ENCODE data around the gene TAF15.

TAF15 gene

DNA sequence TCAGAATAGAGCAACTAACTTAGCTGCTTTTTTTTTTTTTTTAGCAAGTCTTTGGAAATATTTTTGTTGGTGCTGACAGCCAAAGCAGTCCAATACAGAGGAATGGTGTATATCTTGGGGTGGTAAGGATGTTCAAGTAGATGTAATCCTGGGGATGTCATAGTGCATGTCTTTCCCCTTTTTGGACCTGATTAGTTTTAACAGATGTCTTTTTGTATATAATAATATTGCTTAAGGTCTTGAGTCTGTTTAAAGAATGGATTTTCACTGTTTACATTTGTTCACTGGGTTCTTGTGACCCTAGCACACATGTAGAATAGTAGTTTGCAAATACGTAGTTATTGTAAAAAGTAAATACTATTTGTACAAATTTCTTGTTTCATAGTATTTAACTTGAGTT, 7.9 kb downstream of the TAF15 start:
- in situ Hi-C loops (cut with MboI; ENCODE audit: low sequenced_read_pairs), result no loop called here

DNA sequence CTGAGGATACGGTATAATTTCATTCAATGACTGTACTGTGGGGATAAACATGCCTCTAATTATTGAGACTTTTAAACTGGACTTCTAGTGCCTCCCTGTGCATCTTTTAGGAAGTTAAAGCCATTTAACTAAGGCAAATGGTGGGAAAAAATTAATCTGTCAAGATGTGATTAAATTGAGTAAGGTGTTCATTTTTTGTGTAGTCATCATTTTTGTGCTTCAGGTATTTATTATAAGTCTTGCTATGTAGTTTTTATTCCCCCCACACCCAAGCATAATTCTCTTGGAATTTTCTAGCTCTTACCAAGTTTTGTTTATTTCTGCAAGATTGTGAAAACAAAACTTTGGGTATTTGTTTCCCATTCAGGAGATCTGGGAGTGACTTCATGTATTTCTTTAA, 10.2 kb downstream of the TAF15 start:
- in situ Hi-C loops (cut with MboI; ENCODE audit: low sequenced_read_pairs), result no loop called here

DNA sequence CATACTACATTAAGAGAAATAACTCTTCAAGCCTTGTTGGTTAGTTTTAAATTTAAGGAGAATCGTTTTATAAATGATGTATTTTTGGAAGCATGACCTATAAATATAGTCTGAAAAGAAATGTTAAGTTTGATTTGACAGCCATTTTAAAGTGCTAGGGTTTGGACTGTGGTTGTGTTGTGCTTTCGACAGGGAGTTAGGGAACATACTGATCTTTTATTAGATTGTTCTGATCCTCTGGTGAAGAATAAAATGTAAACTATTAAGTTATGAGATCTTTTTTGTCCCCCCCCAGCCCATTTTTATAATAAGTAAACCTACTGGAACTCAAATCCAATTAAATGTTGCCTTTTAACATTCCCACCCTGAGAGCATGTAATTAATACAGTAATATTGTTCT, 12.0 kb downstream of the TAF15 start:
- in situ Hi-C loops (cut with MboI; ENCODE audit: low sequenced_read_pairs), result no loop called here

DNA sequence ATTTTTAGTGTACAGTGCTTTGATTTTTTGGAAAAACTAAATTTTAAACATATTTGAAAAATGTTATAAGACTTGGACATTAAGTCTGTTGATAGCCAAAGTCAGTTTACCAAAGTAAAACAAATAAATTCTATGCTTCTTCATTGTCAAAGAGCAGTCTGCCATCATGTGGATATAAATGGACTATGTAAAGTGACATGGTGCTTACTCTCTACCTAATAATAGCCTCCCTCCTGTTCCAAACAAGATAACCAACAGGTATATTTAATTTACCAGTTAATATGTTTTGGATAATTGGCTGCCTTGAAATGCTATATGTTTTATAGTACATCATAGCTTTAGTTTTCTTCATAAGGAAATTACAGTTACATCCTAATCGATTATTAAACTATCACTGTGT, 15.9 kb downstream of the TAF15 start:
- in situ Hi-C loops (cut with MboI; ENCODE audit: low sequenced_read_pairs), result no loop called here

DNA sequence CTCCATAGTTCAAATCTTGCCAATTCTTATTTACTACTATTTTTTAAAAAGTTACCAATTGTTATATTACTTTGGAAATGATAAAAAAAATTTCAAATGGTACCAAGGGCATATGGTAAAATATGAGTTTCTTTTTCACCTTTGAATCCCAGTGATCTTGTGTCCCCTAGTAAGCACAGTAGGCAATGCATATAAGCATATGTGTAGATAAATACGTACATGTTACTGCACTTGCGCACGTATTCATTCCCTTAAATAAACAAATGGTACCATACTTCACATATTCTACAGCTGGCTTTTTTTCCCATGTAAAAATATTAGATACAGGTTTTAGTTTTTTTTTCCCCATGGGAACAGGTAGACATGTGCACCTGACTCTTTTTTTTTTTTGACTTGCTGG, 31.8 kb downstream of the TAF15 start:
- in situ Hi-C loops (cut with MboI; ENCODE audit: low sequenced_read_pairs), result no loop called here

DNA sequence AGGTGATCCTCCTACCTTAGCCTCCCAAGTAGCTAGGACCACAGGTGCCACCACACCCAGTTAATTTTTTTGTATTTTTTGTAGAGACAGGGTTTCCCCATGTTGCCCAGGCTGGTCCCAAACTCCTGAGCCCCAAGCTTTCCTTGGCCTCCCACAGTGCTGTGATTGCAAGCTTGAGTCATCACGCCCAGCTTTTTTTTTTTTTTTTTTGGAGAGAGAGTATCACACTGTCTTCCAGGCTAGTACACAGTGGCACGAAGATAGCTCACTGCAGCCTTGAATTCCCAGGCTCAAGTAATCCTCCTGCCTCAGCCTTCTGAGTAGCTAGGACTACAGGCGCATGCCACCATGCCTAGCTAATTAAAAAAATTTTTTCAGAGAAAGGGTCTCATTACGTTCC, 32.2 kb downstream of the TAF15 start:
- in situ Hi-C loops (cut with MboI; ENCODE audit: low sequenced_read_pairs), result no loop called here

DNA sequence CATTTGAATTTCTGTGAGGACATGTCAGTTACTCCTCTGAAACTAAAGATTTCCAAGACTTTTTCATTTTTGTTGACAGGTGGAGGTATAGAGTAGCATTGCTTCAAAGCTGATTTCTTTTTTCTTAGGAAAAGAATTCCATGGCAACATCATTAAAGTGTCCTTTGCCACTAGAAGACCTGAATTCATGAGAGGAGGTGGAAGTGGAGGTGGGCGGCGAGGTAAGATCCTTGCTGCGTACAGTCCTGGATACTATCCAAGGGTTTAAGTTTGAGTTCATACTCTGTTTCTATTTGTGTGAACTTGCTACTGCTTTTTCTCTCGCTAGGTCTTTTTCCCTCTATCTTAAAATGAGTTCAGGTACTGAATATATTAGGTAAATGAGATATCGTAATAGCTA, 33.0 kb downstream of the TAF15 start:
- in situ Hi-C loops (cut with MboI; ENCODE audit: low sequenced_read_pairs), result no loop called here

DNA sequence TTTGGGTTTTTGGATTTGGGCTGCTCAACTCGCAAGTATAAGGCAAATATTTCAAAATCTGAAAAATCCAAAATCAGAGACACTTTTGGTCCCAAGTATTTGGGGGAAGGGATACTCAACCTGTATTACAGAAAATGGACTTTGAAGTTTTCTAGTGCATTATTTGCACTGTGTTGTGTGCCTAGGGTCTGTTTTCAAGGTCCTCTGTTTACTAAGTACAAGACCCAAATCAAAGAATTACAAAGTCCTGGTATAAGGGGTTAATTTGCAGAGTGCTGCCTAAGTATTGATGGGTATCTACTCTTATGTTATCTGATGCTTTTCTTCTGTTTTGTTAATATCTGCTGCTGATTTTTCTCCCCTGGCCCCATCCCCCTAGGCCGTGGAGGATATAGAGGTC, 34.4 kb downstream of the TAF15 start:
- in situ Hi-C loops (cut with MboI; ENCODE audit: low sequenced_read_pairs), result no loop called here

DNA sequence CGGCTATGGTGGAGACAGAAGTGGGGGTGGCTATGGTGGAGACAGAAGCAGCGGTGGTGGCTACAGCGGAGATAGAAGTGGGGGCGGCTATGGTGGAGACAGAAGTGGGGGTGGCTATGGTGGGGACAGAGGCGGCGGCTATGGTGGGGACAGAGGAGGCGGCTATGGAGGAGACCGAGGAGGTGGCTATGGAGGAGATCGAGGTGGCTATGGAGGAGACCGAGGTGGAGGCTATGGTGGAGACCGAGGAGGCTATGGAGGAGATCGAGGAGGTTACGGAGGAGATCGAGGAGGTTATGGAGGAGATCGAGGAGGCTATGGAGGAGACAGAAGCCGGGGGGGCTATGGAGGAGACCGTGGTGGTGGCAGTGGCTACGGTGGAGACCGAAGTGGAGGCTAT, 35.3 kb downstream of the TAF15 start:
- in situ Hi-C loops (cut with MboI; ENCODE audit: low sequenced_read_pairs), result no loop called here

DNA sequence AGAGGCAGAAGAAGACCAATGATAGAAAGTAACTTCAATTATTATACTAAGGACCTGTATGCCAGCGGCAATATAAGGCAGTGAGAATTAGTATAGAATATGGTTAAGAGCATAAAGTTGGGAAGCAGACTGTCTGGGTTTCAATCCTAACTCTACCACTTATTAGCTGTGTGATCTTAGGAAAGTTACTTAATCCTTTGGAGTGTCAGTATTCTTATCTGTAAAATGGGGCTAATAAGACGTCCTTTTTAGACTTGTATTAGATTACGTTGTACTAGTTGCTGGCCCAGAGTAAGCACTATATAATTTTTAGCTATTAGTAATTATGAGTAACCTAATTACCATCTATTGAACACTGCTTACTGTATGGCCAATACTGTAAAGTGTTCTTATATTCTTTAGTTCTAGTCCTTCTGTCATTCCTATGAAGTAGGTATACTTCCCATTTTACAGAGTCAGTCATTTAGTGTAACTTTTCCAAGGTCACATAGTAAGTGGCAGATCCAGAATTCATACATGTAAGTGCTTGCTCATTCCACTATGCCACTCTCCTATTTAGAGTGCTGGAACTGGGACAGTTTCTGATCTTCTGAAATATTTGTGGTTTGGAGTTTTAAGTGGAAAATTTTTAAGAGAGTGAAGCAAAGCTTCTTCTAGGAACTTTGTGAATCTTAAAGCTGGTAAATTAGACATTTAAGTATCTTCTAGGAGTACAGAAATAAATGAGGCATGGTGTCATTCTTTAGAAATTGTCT, 36.9 kb downstream of the TAF15 start:
- in situ Hi-C loops (cut with MboI; ENCODE audit: low sequenced_read_pairs), result no loop called here

DNA sequence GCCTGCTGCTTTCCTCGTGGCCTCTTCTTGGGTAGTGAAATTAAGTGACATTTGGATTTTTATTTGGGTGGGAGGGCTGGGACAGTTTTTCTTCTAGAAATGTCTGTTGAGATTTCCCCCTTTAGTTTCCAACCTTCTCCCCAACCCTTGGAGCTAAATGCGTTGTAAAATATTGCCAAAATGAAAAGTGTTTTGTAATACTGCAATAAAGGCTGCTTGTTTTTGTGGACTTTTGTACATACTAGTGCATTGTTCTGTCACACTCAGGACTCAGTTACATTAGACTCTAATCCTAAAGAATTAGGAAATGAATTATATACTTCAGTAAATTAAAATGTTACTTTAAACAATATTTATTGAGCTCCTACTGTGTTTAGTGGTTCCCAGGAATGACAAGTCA, 37.7 kb downstream of the TAF15 start:
- in situ Hi-C loops (cut with MboI; ENCODE audit: low sequenced_read_pairs), result no loop called here

DNA sequence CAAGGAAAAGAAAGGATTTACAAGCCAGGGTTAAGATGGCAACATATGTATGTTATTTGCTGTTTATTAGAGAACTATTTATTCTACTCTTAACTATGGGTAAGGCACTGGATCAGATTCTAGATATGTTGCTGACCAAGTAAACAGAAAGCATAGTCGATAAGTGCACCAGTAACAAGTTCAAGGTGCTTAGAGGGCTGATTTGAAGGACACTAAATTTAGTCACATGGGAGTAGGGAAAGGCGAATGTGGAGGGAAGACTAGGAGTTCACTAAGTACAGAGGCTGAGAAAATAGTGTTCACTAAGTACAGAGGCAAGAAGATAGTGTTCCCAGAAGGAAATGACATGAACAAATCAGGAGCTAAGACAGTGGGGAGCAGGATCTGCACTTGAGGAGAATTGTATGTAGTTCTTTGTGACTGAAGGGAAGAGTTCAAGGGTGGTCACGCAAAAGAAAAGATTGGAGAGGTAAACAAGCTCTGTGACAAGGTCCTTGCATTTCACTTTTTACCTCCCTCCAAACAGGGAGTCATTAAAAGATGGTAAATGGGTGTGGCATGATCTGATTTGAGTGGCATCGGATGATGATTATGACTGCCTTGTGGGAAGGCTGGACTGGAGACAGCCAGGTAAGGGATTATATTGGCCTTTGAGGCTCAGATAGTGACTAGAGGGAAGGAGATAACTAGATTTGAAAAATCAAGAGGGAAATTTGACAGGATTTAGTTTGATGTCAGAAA, 38.5 kb downstream of the TAF15 start:
- in situ Hi-C loops (cut with MboI; ENCODE audit: low sequenced_read_pairs), result no loop called here

DNA sequence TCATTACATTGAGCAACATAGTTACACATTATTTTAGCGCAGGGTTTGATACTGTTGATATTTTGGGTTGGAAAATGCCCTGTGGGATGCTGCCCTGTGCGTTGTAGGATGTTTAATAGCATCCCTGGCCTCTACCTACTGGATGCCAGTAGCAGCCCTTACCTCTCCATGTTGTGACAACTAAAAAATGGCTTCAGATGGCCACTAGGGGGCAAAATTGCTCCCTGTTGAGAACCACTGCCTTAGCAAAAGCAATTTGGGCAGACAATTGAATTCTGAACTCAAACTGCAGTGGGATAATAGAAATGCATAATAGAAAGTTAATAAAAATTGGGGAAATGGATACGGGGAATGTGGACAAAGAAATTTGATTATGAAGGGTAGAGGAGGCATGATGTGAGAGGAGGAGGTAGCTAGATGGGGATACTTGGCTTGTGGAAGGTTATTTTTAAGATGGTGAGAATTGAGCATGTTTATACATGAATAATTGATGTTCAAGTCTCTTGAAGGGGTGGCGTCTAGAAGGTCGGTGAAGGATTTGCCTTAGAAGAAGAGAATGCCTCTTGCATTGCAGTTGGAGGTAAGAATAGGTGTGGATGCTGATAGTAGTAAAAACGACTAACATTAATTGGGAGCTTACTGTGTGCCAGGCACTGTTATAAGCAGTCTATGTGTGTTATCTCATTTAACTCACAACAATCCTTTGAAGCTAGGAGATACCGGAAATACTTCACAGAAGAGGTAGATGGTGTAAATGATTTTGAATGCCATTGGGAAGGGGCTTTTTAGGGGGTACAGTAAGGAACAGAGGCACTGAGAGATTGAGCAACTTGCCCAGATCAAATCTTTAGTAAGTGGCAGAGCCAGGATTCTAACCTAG, 40.4 kb downstream of the TAF15 start:
- in situ Hi-C loops (cut with MboI; ENCODE audit: low sequenced_read_pairs), result no loop called here

DNA sequence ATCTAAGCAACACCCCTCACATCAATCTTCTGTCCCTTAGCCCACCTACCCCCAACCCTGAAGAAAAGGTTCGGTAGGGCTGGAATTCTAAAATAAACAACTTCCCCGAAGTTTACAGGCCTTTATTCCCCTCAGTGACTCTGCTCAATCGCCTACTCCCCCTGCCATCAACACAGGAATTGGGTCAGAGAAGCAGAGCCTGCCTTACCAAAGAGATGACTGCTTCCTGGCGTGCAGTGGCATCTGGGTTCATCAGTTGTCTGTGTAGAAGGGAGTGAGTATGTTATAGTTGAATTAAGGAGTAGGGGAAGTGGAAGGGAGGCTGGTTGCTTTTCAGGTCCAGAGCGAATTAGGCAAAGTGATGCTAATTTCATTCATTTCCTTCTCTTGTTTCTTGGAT, 46.7 kb downstream of the TAF15 start:
- in situ Hi-C loops (cut with MboI; ENCODE audit: low sequenced_read_pairs), result no loop called here

DNA sequence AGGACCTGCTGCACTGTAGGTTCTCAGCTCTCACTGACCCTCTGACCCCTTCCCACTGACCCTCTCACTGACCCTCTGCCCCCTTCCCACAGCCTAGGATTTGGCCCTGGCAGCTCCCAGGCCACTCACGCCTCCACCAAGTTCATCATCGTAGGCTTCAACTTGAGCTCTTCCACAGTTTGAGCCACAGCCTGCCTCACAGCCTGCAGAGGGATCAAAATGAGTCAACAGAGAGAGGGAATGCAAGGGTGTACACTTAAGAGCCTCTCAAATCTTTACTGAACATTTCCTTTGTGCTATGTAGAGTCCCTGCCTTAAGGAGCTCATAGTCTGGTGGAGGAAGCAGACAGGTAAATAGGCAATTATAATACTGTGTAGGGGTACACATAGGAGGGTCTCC, 47.3 kb downstream of the TAF15 start:
- in situ Hi-C loops (cut with MboI; ENCODE audit: low sequenced_read_pairs), result no loop called here

DNA sequence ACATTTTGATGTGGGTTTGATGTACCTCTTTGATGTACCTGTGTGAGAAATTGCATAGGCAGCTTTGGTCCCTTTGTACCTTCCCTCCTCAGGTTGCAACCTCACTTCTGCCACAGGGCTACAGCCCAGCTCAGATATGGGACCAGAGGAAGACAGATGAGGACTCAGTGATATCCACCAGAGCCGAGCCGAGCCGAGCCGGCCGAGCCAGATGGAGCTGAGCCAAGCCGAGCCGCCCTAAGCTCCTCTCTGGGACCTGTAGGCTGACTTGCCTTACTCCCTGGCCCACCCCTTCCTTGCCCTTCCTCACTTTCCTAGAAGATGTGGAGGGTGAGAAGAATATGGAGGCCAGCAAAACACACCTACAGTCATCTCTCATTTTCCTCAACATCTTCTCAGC, 55.6 kb downstream of the TAF15 start:
- in situ Hi-C loops (cut with MboI; ENCODE audit: low sequenced_read_pairs), result no loop called here

DNA sequence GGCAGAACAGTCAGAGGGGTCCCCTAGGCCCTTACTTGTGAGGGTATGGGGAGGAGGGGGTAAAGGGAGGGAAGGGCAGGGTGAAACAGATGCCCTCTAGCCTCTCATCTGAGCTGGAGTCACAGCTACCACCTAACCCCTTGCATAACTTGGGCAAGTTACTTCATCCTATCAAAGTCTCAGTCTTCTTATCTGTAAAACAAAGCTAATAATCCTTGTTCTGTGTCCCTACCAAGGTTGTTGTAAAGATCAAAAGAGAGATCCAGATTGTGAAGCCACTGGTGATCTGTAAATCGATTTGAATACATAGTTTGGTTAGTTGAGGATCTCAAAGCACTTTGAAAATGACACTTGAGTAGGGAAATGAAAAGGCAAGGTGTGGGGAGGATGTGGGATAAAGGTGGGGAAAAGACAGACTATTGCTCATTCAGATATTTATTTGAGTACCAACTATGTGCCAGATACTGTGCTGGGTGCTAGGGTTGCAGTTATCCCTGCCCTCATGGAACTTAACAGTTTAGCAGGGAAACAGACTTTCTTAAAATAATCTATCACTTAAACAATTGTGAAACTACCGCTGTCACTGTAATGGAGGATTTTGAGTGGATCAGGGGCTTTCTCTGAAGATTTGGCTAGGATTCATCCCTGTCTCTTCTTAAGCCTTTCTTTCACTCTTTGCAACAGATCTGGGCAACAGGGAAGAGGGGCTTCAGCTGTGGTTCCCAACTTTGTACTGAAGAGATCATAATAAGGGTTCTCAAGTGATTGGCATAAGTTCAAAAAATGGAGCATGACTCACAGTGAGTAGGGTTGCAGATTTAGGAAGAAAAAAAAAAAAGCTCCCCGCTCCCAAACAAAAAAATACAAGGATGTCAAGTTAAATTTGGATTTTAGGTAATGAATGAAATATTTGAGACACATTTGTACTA, 56.4 kb downstream of the TAF15 start:
- in situ Hi-C loops (cut with MboI; ENCODE audit: low sequenced_read_pairs), result no loop called here

DNA sequence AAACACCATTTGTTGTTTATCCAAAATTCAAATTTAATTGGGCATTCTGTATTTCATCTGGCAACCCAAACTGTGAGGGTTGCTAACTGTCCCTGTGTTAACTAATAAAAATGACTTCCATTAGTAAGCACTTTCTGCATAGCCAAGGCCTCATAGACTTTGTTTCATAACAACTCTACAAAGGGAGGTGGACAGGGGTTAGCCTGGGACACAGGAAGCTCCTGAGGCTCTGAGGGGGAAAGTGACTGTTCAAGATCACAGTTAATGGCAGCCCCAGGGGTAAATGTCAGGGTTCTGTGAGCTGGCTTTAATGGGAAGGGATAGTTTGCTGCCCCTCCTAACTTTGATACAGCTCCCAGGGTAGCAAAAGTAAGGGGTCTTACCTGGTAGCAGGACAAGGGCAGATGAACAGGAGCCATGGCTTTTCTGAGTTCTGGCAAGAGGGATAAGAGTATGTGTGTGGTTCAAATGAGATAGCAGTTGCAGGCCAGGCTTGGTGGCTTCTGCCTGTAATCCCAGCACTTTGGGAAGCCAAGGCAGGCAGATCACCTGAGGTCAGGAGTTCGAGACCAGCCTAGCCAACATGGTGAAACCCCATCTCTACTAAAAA, 57.2 kb downstream of the TAF15 start:
- in situ Hi-C loops (cut with MboI; ENCODE audit: low sequenced_read_pairs), result no loop called here

DNA sequence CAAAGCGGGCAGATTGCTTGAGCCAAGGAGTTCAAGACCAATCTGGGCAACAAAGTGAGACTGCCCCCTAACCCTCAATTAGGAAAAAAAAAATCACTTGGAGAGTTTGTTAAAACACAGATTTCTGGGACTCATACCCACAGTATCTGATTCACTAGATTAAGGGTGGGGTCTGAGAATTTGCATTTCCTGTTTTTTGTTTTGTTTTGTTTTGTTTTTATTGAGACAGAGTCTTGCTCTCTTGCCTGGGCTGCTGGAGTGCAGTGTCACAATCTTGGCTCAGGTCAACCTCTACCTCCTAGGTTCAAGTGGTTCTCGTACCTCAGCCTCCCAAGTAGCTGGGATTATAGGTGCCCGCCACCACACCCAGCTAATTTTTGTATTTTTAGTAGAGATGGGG, 58.3 kb downstream of the TAF15 start:
- in situ Hi-C loops (cut with MboI; ENCODE audit: low sequenced_read_pairs), result no loop called here

DNA sequence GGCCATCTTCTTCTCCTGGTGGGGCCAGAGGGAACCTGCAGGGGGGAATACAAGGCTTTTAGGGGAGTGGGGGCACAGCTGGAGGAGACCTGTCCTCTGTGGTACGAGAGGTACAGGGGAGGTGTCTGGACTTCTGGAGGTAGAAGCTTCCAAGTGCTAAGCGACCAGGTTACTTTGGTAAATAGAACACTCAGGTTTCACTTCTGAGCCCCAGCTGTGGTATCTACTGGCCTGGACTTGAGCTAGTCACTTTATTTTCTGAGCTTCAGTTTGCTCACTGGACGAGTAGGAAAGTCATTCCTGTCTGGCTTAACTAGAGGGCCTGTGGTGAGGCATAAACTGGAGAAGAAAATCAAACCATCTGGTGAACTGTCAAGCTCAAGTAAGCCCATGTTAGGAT, 59.5 kb downstream of the TAF15 start, which contains the start of gene HEATR9:
HEATR9 (minus strand) TSS at position 155 of the 400 bp plus-strand sequence; CDS start at position 6, 149 bp downstream.
- in situ Hi-C loops (cut with MboI; ENCODE audit: low sequenced_read_pairs), result no loop called here
